ENCODE results near the gene CCSER1. TPM values are rescaled to one million over a fixed set of nuclear protein-coding genes. Genes with fewer than 3 reads are reported as not detected.

The CCSER1 gene
- total RNA-seq, 3 donors from 2014 or later (not counting 1 experiment from before 2014, with no cell fraction given) = 0.87 to 1.1 (median 1.1) TPM

DNA sequence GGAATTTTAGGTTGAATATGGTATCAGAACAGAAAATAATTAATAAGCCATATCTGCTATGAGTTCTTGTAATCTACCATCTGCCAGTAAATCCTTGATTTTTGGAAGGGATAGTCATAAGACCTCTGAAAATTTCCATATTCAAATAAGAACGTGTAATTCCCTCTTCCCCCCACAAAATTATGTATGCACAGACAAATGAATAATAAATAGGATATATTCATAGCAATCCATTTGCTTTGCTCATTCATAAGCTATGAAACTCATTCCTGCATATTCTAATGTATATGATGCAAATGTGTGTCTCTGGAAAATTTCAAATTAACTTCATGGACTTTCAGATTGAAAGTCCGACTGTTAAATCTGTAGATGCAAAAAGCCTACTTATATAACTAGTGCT, 1343.5 kb downstream of the CCSER1 start:
- Histone ChIP-seq H3K27ac (ENCODE audit: low read length) (no peak overlapping the region), H3K27me3 (ENCODE audit: control insufficient read depth, insufficient read depth, low read length) (no peaks in the 10 kb centered on the region), H3K36me3 (ENCODE audit: control insufficient read depth, insufficient read depth, low read length) (no peaks in the 10 kb centered on the region), H3K4me1 (ENCODE audit: control insufficient read depth, insufficient read depth, low read length) (no peaks in the 10 kb centered on the region), H3K9me3 (ENCODE audit: control insufficient read depth, insufficient read depth, low read length) (no peaks in the 10 kb centered on the region), H3K4me3 (ENCODE audit: low read length) (no peak overlapping the region)
- intact Hi-C loops (cut with micrococcal nuclease) = no loop called here
- TF ChIP-seq, protein P1, sequence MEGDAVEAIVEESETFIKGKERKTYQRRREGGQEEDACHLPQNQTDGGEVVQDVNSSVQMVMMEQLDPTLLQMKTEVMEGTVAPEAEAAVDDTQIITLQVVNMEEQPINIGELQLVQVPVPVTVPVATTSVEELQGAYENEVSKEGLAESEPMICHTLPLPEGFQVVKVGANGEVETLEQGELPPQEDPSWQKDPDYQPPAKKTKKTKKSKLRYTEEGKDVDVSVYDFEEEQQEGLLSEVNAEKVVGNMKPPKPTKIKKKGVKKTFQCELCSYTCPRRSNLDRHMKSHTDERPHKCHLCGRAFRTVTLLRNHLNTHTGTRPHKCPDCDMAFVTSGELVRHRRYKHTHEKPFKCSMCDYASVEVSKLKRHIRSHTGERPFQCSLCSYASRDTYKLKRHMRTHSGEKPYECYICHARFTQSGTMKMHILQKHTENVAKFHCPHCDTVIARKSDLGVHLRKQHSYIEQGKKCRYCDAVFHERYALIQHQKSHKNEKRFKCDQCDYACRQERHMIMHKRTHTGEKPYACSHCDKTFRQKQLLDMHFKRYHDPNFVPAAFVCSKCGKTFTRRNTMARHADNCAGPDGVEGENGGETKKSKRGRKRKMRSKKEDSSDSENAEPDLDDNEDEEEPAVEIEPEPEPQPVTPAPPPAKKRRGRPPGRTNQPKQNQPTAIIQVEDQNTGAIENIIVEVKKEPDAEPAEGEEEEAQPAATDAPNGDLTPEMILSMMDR (IDR thresholded peaks at IDR 0.05) = no peak
- H3K9me3 Mint-ChIP-seq = peaks cover 5 to 6% of the 10 kb centered on the region in 2 donors
- no peak overlapping the region for H3K27ac Mint-ChIP-seq
- no peaks in the 10 kb centered on the region for H3K27me3 Mint-ChIP-seq (ENCODE audit: low read depth in 2 of 2)
- H3K4me1 Mint-ChIP-seq = no peaks in the 10 kb centered on the region
- H3K4me3 Mint-ChIP-seq = no peak overlapping the region
- ATAC-seq (no peak), DNase-seq (no peak)
- WGBS (ENCODE audit: insufficient coverage) = 63% methylated on average over 1 of the region's 2 CpGs
- no peaks in the 10 kb centered on the region for H3K36me3 Mint-ChIP-seq

DNA sequence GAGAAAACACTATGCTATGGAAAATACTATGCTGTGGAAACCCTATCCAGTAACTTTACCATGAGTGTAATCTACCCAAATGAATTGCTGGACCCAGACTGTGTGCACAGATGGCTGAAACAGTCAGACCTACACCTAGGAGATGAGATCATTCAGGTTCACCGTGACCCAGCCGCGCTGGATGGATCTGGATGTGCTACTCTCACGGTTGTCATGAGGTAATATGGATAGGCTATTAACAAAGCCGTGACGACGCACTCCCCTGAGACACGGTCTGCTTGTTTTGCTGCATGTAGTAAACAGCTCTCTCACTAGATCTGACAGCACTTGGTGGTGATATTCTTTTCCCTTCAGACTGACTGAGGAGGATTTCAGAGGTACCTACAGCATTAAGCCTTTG, 1344.1 kb downstream of the CCSER1 start:
- Mint-ChIP-seq H3K27me3 (ENCODE audit: low read depth in 2 of 2) (no peaks in the 10 kb centered on the region), H3K4me1 (no peaks in the 10 kb centered on the region), H3K9me3 (peaks cover 5 to 6% of the 10 kb centered on the region in 2 donors), H3K4me3 (no peak overlapping the region), H3K27ac (no peak overlapping the region), H3K36me3 (no peaks in the 10 kb centered on the region)
- Histone ChIP-seq H3K9me3 (ENCODE audit: control insufficient read depth, insufficient read depth, low read length) (no peaks in the 10 kb centered on the region), H3K4me3 (ENCODE audit: low read length) (no peak overlapping the region), H3K27me3 (ENCODE audit: control insufficient read depth, insufficient read depth, low read length) (no peaks in the 10 kb centered on the region), H3K4me1 (ENCODE audit: control insufficient read depth, insufficient read depth, low read length) (no peaks in the 10 kb centered on the region), H3K36me3 (ENCODE audit: control insufficient read depth, insufficient read depth, low read length) (no peaks in the 10 kb centered on the region), H3K27ac (ENCODE audit: low read length) (no peak overlapping the region)
- 89% methylated on average over 8 of the region's 8 CpGs for WGBS (ENCODE audit: insufficient coverage)
- DNase-seq (no peak), ATAC-seq (no peak)
- intact Hi-C loops (cut with micrococcal nuclease) = no loop called here
- TF ChIP-seq, protein P1 (IDR thresholded peaks at IDR 0.05) = no peak

DNA sequence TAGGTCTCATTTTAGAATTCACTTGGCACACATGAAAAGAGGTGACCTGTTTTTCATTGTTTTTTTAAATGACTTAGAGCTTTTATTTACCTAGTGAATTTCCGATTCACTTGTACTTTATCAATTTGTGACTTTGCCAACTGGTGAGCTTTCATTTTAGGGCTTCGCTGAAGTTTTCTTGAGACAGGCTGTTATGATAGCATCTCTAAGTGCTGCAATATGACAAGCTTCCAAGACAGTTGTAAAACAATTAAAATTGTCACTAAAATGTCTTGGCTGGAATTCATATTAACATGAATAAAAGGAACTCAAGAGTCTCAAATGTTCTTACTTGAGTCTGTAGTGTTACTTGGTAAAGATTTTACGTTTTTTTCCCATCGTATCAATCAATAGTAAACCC, 1344.9 kb downstream of the CCSER1 start:
- H3K27me3 Mint-ChIP-seq (ENCODE audit: low read depth in 2 of 2) = no peaks in the 10 kb centered on the region
- TF ChIP-seq, protein P1 (IDR thresholded peaks at IDR 0.05) = no peak
- peaks cover 5 to 6% of the 10 kb centered on the region in 2 donors for H3K9me3 Mint-ChIP-seq
- Histone ChIP-seq H3K27me3 (ENCODE audit: control insufficient read depth, insufficient read depth, low read length) (no peaks in the 10 kb centered on the region), H3K9me3 (ENCODE audit: control insufficient read depth, insufficient read depth, low read length) (no peaks in the 10 kb centered on the region), H3K36me3 (ENCODE audit: control insufficient read depth, insufficient read depth, low read length) (no peaks in the 10 kb centered on the region), H3K27ac (ENCODE audit: low read length) (no peak overlapping the region), H3K4me3 (ENCODE audit: low read length) (no peak overlapping the region), H3K4me1 (ENCODE audit: control insufficient read depth, insufficient read depth, low read length) (no peaks in the 10 kb centered on the region)
- ATAC-seq (no peak), DNase-seq (no peak)
- no peak overlapping the region for H3K4me3 Mint-ChIP-seq
- H3K4me1 Mint-ChIP-seq = no peaks in the 10 kb centered on the region
- no peak overlapping the region for H3K27ac Mint-ChIP-seq
- intact Hi-C loops (cut with micrococcal nuclease) = no loop called here
- no peaks in the 10 kb centered on the region for H3K36me3 Mint-ChIP-seq
- 94% methylated on average over 2 of the region's 4 CpGs for WGBS (ENCODE audit: insufficient coverage)

DNA sequence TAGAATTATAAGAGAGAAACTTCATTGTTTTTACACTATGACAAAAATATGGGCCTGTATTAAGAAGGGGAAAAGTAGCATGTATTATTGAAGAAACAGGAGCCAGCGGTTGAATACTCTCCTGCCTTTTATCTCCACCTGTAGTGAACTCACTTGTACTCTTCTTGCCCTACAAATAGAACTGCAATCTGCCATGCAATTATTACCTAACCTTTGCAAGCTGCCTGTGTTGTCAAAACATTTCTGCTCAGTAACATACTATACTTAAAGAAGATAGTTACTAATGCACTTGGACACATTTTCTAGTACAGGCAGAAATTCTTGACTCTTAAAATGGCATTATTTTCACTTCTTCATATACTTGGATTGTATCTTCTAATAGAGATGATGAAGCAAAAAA, 1358.2 kb downstream of the CCSER1 start:
- Mint-ChIP-seq H3K27ac (no peak overlapping the region), H3K27me3 (ENCODE audit: low read depth in 2 of 2) (no peaks in the 10 kb centered on the region), H3K4me3 (no peak overlapping the region), H3K36me3 (no peaks in the 10 kb centered on the region), H3K9me3 (peaks cover 10 to 25% of the 10 kb centered on the region in 2 donors), H3K4me1 (no peaks in the 10 kb centered on the region)
- no peak overlapping the region for H3K27ac ChIP-seq (ENCODE audit: low read length)
- ATAC-seq (no peak), DNase-seq (no peak)
- intact Hi-C loops (cut with micrococcal nuclease) = no loop called here
- no peak overlapping the region for H3K4me3 ChIP-seq (ENCODE audit: low read length)
- TF ChIP-seq, protein P1 (IDR thresholded peaks at IDR 0.05) = no peak
- no peaks in the 10 kb centered on the region for H3K27me3 ChIP-seq (ENCODE audit: control insufficient read depth, insufficient read depth, low read length)
- WGBS (ENCODE audit: insufficient coverage) = 69% methylated on average over 1 of the region's 1 CpG
- H3K36me3 ChIP-seq (ENCODE audit: control insufficient read depth, insufficient read depth, low read length) = no peaks in the 10 kb centered on the region
- no peaks in the 10 kb centered on the region for H3K4me1 ChIP-seq (ENCODE audit: control insufficient read depth, insufficient read depth, low read length)
- H3K9me3 ChIP-seq (ENCODE audit: control insufficient read depth, insufficient read depth, low read length) = no peaks in the 10 kb centered on the region
